ENCODE measurements around the gene HMX3. TPM values are rescaled to one million over a fixed set of nuclear protein-coding genes. Genes with fewer than 3 reads are reported as not detected.

HMX3 gene
- total and polyA plus RNA-seq, 2 of the 8 experiments (the other 6 are each of a cell fraction or from before 2014, with no cell fraction given) = 0.05 TPM; not detected in 1

DNA sequence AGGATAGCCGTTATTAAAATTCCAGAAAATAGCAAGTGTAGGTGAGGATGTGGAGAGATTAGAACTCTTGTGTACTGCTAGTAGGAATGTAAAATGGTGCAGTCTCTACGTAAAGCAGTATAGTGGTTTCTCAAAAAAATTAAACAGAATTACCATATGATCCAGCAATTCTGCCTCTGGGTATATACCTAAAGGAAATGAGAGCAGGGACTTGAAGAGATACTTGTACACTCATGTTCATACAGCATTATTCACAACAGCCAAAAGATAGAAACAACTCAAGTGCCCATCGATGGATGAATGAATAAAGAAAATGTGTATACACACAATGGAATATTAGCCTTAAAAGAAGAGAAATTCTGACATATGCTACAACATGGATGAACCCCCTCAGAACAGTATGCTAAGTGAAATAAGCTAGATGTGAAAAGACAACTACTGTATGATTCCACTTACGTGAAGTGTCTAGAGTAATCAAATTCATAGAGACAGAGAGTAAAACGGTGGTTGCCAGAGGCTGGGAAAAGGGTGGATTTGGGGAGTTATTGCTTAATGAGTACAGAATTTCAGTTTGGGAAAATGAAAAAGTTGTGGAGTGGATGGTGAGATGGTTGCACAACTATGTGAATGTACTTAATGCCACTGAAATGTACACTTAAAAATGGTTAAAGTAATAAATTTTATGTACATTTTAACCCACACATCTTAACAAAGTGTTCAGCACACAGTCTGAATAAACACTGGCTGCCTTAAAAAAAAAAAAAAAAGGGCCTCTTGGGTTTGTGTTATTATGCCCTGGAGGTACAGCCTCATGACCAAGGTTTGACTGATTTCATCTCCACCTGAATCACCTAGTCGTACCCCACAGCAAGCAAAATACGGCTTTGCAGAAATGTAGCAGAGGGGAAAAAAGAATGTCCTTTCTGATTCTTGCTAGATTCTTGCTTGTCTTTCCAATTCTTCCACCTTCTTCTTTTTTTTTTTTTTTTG, 44.6 kb downstream of the HMX3 start:
- Histone ChIP-seq H3K18ac (ENCODE audit: extremely low read depth, low read length) (no peak overlapping the region), H4K5ac (ENCODE audit: insufficient read length, low read depth, low read length) (no peak overlapping the region), H3K23me2 (ENCODE audit: low read depth, low read length) (no peaks in the 10 kb centered on the region), H3K79me1 (ENCODE audit: low read depth, low read length) (no peaks in the 10 kb centered on the region; the same call in 1 of the 2 replicates), H3K23ac (ENCODE audit: insufficient read length) (no peak overlapping the region), H4K8ac (ENCODE audit: extremely low read depth, insufficient read depth, low read length) (no peak overlapping the region), H3K4me3 (ENCODE audit: extremely low read depth in 1 of 4, insufficient read depth in 2 of 4, low read depth in 3 of 4, low read length in 4 of 4) (no peak overlapping the region), H2BK12ac (ENCODE audit: low read depth, low read length) (no peak overlapping the region), H3K79me2 (ENCODE audit: control insufficient read depth in 1 of 2, insufficient read depth in 2 of 2, low read length in 2 of 2) (no peaks in the 10 kb centered on the region; a peak in 1 of 4 replicates), H2BK15ac (ENCODE audit: low read length) (no peak overlapping the region), H2BK120ac (replicated peaks; ENCODE audit: low read depth, low read length) (no peak overlapping the region), H4K91ac (replicated peaks; ENCODE audit: insufficient read length, low read length) (no peak overlapping the region), H3K27ac (ENCODE audit: low read depth, low read length) (no peak overlapping the region), H3K4me1 (replicated peaks in 1 of 4; ENCODE audit: control insufficient read depth in 3 of 4, insufficient read depth in 4 of 4, low read length in 3 of 4) (no peaks in the 10 kb centered on the region), H2AFZ (ENCODE audit: low read length) (no peak overlapping the region), H2BK5ac (ENCODE audit: low read depth, low read length) (no peak overlapping the region), H3K56ac (replicated peaks; ENCODE audit: insufficient read length, low read depth, low read length) (no peak overlapping the region), H3K9me3 (ENCODE audit: insufficient read depth in 2 of 2, low read depth in 1 of 2, low read length in 1 of 2) (no peaks in the 10 kb centered on the region; a peak in 1 of 4 replicates), H3K4ac (replicated peaks; ENCODE audit: insufficient read length, low read depth, low read length) (no peak overlapping the region), H4K20me1 (replicated peaks in 1 of 2; ENCODE audit: control insufficient read depth in 1 of 2, insufficient read depth in 2 of 2, low read length in 2 of 2) (no peaks in the 10 kb centered on the region), H3K4me2 (ENCODE audit: insufficient read depth in 1 of 2, low read depth in 2 of 2, low read length in 2 of 2) (no peak overlapping the region), H2BK20ac (ENCODE audit: low read length) (no peak overlapping the region), H2AK5ac (ENCODE audit: low read depth, low read length) (no peak overlapping the region), H3K27me3 (replicated peaks in 1 of 4; ENCODE audit: control insufficient read depth in 3 of 4, extremely low read depth in 1 of 4, insufficient read depth in 3 of 4, low read length in 3 of 4) (no peaks in the 10 kb centered on the region), H3K14ac (ENCODE audit: insufficient read length) (no peak overlapping the region), H3K36me3 (ENCODE audit: control insufficient read depth in 2 of 4, insufficient read depth in 4 of 4, low read length in 3 of 4) (peaks cover 0 to 5% (median 3%) of the 10 kb centered on the region in 4 experiments; a peak in 5 of 8 replicates), H3K9ac (replicated peaks in 1 of 4; ENCODE audit: extremely low read depth in 1 of 4, low read depth in 3 of 4, low read length in 3 of 4) (no peak overlapping the region)
- 91% methylated on average over 7 of the region's 7 CpGs; no CpG with 5 or more reads in 1 of the 2 experiments for WGBS, 2 experiments (ENCODE audit: extremely low coverage in 1 of 2, insufficient coverage in 1 of 2, insufficient read length in 1 of 2, insufficient replicate concordance in 2 of 2, low coverage in 1 of 2, low lambda C conversion rate in 2 of 2, missing lambda C conversion rate in 1 of 2)
- DNase-seq (ENCODE audit: low read depth in 1 of 2, low spot score in 2 of 2) (no peak), FAIRE-seq (no peak)
- CTCF ChIA-PET (ENCODE audit: partially characterized antibody) = no interaction called here
- POLR2A ChIA-PET (ENCODE audit: partially characterized antibody) = no interaction called here
- TF ChIP-seq KDM5A (IDR thresholded peaks at IDR 0.05; ENCODE audit: low read length) (no peak), JUN (IDR thresholded peaks at IDR 0.05; ENCODE audit: low read depth, low read length) (no peak), BCL11A (IDR thresholded peaks at IDR 0.05; ENCODE audit: low read depth in 2 of 2, low read length in 2 of 2) (no peak), TAF7 (optimal IDR thresholded peaks at IDR 0.05; ENCODE audit: borderline replicate concordance, low read depth, low read length) (no peak), POU5F1 (IDR thresholded peaks at IDR 0.05; ENCODE audit: low read depth, low read length) (no peak), TCF12 (IDR thresholded peaks at IDR 0.05; ENCODE audit: low read depth, low read length) (no peak), CTBP2 (IDR thresholded peaks at IDR 0.05; ENCODE audit: borderline replicate concordance, insufficient read depth, insufficient read length, low read length) (no peak), SIN3A (conservative IDR thresholded peaks at IDR 0.05 in 1 of 2, IDR thresholded peaks at IDR 0.05 in 1 of 2; ENCODE audit: low read depth in 1 of 2, low read length in 2 of 2) (no peak)
- TF ChIP-seq, protein P1, sequence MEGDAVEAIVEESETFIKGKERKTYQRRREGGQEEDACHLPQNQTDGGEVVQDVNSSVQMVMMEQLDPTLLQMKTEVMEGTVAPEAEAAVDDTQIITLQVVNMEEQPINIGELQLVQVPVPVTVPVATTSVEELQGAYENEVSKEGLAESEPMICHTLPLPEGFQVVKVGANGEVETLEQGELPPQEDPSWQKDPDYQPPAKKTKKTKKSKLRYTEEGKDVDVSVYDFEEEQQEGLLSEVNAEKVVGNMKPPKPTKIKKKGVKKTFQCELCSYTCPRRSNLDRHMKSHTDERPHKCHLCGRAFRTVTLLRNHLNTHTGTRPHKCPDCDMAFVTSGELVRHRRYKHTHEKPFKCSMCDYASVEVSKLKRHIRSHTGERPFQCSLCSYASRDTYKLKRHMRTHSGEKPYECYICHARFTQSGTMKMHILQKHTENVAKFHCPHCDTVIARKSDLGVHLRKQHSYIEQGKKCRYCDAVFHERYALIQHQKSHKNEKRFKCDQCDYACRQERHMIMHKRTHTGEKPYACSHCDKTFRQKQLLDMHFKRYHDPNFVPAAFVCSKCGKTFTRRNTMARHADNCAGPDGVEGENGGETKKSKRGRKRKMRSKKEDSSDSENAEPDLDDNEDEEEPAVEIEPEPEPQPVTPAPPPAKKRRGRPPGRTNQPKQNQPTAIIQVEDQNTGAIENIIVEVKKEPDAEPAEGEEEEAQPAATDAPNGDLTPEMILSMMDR (IDR thresholded peaks at IDR 0.05; ENCODE audit: control extremely low read depth in 1 of 3, insufficient read depth in 1 of 3, low read depth in 1 of 3, low read length in 3 of 3) = no peak
